Stomach (tissue), 4 donors: ENCODE data around the gene BCL2A1.
"Not testable (repeated sequence)": the region's sequence is repeated elsewhere in the genome, so short reads cannot be mapped to it uniquely, and the experiment has no call there.

ENCODE experiments used
- CTCF ChIP-seq, 7 experiments: fragments of 450-650 bp in 4 of 7; fragments of 200-600 bp in 3 of 7; sonication (generic) in 3 of 7; IDR thresholded peaks; one replicate each; pipeline ENCODE4 v1.5.1; 2016 to 2019; ENCODE audit warnings: antibody characterized with exemption in 7 of 7, control low read depth in 2 of 7, mild to moderate bottlenecking in 1 of 7
- EP300 ChIP-seq: sonication (generic); formaldehyde crosslinking; IDR thresholded peaks from one replicate; pipeline ENCODE4 v1.6.1; 2017; ENCODE audit warnings: antibody characterized with exemption
- POLR2A ChIP-seq, 4 donors: fragments of 450-650 bp; IDR thresholded peaks; one replicate each; pipeline ENCODE4 v1.6.1; 2016; ENCODE audit warnings: antibody characterized with exemption in 4 of 4, control low read depth in 2 of 4, mild to moderate bottlenecking in 1 of 4, moderate library complexity in 1 of 4
- POLR2AphosphoS5 ChIP-seq, 3 donors: sonication (generic); formaldehyde crosslinking; IDR thresholded peaks; one replicate each; pipeline ENCODE4 v1.6.1; 2016; ENCODE audit warnings: antibody characterized with exemption in 3 of 3

- TF ChIP-seq CTCF (IDR thresholded peaks at IDR 0.05); POLR2AphosphoS5 (IDR thresholded peaks at IDR 0.05); POLR2A (IDR thresholded peaks at IDR 0.05); EP300: not testable (repeated sequence)
Observed at GRCh38 chr15:79926116-79926515, 44.9 kb downstream of the BCL2A1 start.
